ENCODE measurements around the gene CR1L. TPM values are rescaled to one million over a fixed set of nuclear protein-coding genes. Genes with fewer than 3 reads are reported as not detected.
"Not testable (repeated sequence)": the region's sequence is repeated elsewhere in the genome, so short reads cannot be mapped to it uniquely, and the experiment has no call there.

CR1L gene
- total and polyA plus RNA-seq, 10 donors = 0.63 to 7.1 (median 1.3) TPM

DNA sequence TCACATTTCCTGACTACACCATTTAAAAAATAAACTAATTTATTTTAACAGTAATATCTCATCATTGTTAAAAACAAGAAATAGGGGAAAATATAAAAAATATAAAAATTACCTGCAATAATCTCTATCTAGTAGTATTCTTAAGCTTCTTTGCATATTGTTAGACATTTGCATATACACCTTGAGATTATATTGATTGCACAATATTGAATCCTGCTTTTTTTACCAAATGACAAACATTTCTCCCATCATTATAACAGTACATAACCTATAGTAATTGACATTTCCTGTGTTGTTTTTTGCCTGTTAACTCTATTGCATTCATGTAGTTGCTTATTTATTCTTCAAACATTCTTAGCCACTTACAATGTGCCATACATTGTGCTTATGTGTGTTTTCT lies 11.7 kb upstream of the CR1L start:
- H3K4me3 ChIP-seq = no peak overlapping the region
- no peak overlapping the region for H3K27ac ChIP-seq
- TF ChIP-seq, protein P1, sequence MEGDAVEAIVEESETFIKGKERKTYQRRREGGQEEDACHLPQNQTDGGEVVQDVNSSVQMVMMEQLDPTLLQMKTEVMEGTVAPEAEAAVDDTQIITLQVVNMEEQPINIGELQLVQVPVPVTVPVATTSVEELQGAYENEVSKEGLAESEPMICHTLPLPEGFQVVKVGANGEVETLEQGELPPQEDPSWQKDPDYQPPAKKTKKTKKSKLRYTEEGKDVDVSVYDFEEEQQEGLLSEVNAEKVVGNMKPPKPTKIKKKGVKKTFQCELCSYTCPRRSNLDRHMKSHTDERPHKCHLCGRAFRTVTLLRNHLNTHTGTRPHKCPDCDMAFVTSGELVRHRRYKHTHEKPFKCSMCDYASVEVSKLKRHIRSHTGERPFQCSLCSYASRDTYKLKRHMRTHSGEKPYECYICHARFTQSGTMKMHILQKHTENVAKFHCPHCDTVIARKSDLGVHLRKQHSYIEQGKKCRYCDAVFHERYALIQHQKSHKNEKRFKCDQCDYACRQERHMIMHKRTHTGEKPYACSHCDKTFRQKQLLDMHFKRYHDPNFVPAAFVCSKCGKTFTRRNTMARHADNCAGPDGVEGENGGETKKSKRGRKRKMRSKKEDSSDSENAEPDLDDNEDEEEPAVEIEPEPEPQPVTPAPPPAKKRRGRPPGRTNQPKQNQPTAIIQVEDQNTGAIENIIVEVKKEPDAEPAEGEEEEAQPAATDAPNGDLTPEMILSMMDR (IDR thresholded peaks at IDR 0.05 in 8 of 11, conservative IDR thresholded peaks at IDR 0.05 in 3 of 11) = no peak
- TF ChIP-seq POLR2A (IDR thresholded peaks at IDR 0.05) = no peak
- no peak for TF ChIP-seq POLR2AphosphoS5 (IDR thresholded peaks at IDR 0.05)
- intact Hi-C loops (cut with DNase I; ENCODE audit: low total_unique reads) = no loop called here
- H3K4me1 ChIP-seq = no peaks in the 10 kb centered on the region
- no peaks in the 10 kb centered on the region for H3K27me3 ChIP-seq (replicated peaks in 1 of 7)
- peaks cover 0 to 87% (median 21%) of the 10 kb centered on the region in 6 donors for H3K36me3 ChIP-seq
- DNase-seq = no peak
- H3K9me3 ChIP-seq = no peaks in the 10 kb centered on the region

GRCh38 chr1:207633699-207634289 lies 11.1 kb upstream of the CR1L start:
- DNase-seq; H3K27ac ChIP-seq; intact Hi-C loops (cut with DNase I; ENCODE audit: low total_unique reads); H3K27me3 ChIP-seq (replicated peaks in 1 of 7); H3K9me3 ChIP-seq; H3K4me3 ChIP-seq; H3K4me1 ChIP-seq: not testable (repeated sequence)
- H3K36me3 ChIP-seq = peaks cover 0 to 92% (median 21%) of the 10 kb centered on the region in 6 donors
- 87 to 95% (median 92%) methylated on average over 12 of the region's 12 CpGs for WGBS, 5 donors

DNA sequence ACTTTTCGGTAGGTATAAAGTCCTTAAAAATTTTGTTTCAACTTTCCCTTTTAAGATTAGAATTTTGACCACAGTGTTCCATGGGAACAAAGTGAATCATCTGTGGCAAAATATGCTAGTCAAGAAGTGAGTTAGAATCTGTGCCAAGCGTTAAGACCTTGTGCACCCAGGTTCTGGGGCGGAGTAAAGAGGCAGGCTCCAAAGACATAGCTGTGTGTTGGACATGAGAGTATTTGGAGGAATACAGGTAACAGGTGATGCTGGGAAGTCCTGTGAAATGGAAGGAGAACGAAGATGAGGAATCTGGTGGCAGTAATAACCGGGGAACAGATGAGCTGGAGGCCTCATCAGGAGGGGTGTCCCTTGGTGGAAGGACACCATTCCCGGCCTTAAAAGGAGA lies 10.6 kb upstream of the CR1L start:
- H3K27me3 ChIP-seq (replicated peaks in 1 of 7); H3K4me1 ChIP-seq; H3K4me3 ChIP-seq; DNase-seq; H3K9me3 ChIP-seq; H3K27ac ChIP-seq; intact Hi-C loops (cut with DNase I; ENCODE audit: low total_unique reads): not testable (repeated sequence)
- H3K36me3 ChIP-seq = peaks cover 0 to 92% (median 21%) of the 10 kb centered on the region in 6 donors
- WGBS, 5 donors = 80 to 99% (median 88%) methylated on average over 4 to 6 of the region's 6 CpGs

- H3K4me3 ChIP-seq; H3K4me1 ChIP-seq; DNase-seq; H3K27me3 ChIP-seq (replicated peaks in 1 of 7); intact Hi-C loops (cut with DNase I; ENCODE audit: low total_unique reads); H3K9me3 ChIP-seq; H3K27ac ChIP-seq: not testable (repeated sequence)
- H3K36me3 ChIP-seq = peaks cover 0 to 92% (median 18%) of the 10 kb centered on the region in 6 donors
- WGBS, 5 donors = 40 to 52% (median 46%) methylated on average over 7 of the region's 7 CpGs
Measured at GRCh38 chr1:207635569-207636186, 9.3 kb upstream of the CR1L start.

GRCh38 chr1:207638487-207639145 lies 6.3 kb upstream of the CR1L start:
- intact Hi-C loops (cut with DNase I; ENCODE audit: low total_unique reads) = not testable (repeated sequence)

GRCh38 chr1:207639362-207639761 lies 5.6 kb upstream of the CR1L start:
- 74 to 80% (median 77%) methylated on average over 5 of the region's 5 CpGs for WGBS, 5 donors
- peaks cover 0 to 72% (median 2%) of the 10 kb centered on the region in 6 donors for H3K36me3 ChIP-seq
- H3K27ac ChIP-seq; DNase-seq; H3K9me3 ChIP-seq; intact Hi-C loops (cut with DNase I; ENCODE audit: low total_unique reads); H3K4me3 ChIP-seq; H3K27me3 ChIP-seq (replicated peaks in 1 of 7): not testable (repeated sequence)
- H3K4me1 ChIP-seq = peaks cover 0 to 14% (median 5%) of the 10 kb centered on the region in 6 donors

More at GRCh38 chr1:207638487-207639145, 6.3 kb upstream of the CR1L start:
- H3K27ac ChIP-seq; H3K9me3 ChIP-seq; DNase-seq; H3K4me3 ChIP-seq; H3K27me3 ChIP-seq (replicated peaks in 1 of 7); H3K4me1 ChIP-seq: not testable (repeated sequence)
- 92 to 95% (median 94%) methylated on average over 9 of the region's 9 CpGs for WGBS, 5 donors
- peaks cover 0 to 80% (median 3%) of the 10 kb centered on the region in 6 donors for H3K36me3 ChIP-seq
